ENCODE results near the gene PRLR. TPM values are rescaled to one million over a fixed set of nuclear protein-coding genes. Genes with fewer than 3 reads are reported as not detected.

Gene PRLR
- total and polyA plus RNA-seq, 9 of the 15 experiments (the other 6 are each of a cell fraction or from before 2014, with no cell fraction given): 0.02 TPM; not detected in 8

GRCh38 chr5:35182486-35182885, 47.8 kb downstream of the PRLR start:
- no peaks in the 10 kb centered on the region for H3K9me3 ChIP-seq (replicated peaks; ENCODE audit: control insufficient read depth, insufficient read depth, low read depth, low read length)
- in situ Hi-C loops (cut with MboI): loop anchor here (25.0 kb wide), 1 partner anchor 695 kb away; no protein-coding TSS in a partner anchor
- no peak overlapping the region for H3K4me2 ChIP-seq (ENCODE audit: insufficient read depth, low read length)
- POLR2A ChIA-PET: interaction anchor here (0.8 kb wide), 1 partner anchor 663 kb away, joined by 3 read pairs; no protein-coding TSS in a partner anchor
- H3K79me2 ChIP-seq (ENCODE audit: control insufficient read depth, insufficient read depth, low read length): no peaks in the 10 kb centered on the region
- H3K9ac ChIP-seq (ENCODE audit: insufficient read depth in 1 of 2, low read depth in 2 of 2, low read length in 2 of 2): no peak overlapping the region
- no TSS peak for BruUV-seq (replicated peaks)
- CTCF ChIA-PET (ENCODE audit: low intra/inter-chr PET ratio): no interaction called here
- no peaks in the 10 kb centered on the region for H3K36me3 ChIP-seq (ENCODE audit: control insufficient read depth, insufficient read depth, low read length)
- no peak overlapping the region for H3K4me3 ChIP-seq
- no peak overlapping the region for H2AFZ ChIP-seq (ENCODE audit: low read depth, low read length)
- intact Hi-C loops (cut with micrococcal nuclease): no loop called here
- H3K27me3 ChIP-seq (ENCODE audit: control insufficient read depth in 2 of 2, insufficient read depth in 2 of 2, low read length in 2 of 2): no peaks in the 10 kb centered on the region; a peak in 1 of 5 replicates
- no peak for TF ChIP-seq FOSL1 (tag; conservative IDR thresholded peaks at IDR 0.05)
- no peak for TF ChIP-seq ZNF143 (CRISPR knock-in tag; IDR thresholded peaks at IDR 0.05)
- TF ChIP-seq ID3 (CRISPR knock-in tag; IDR thresholded peaks at IDR 0.05): no peak
- no peak for TF ChIP-seq ID3 (tag; IDR thresholded peaks at IDR 0.05)
- TF ChIP-seq ZNF384 (IDR thresholded peaks at IDR 0.05; ENCODE audit: low read depth, low read length): no peak
- no peak for TF ChIP-seq FOXJ3 (CRISPR knock-in tag; IDR thresholded peaks at IDR 0.05)
- no peak for TF ChIP-seq SMAD1 (IDR thresholded peaks at IDR 0.05; ENCODE audit: low read depth, low read length, partially characterized antibody)
- no peak for TF ChIP-seq ZNF184 (CRISPR knock-in tag; IDR thresholded peaks at IDR 0.05)
- TF ChIP-seq TEAD2 (tag; IDR thresholded peaks at IDR 0.05): no peak
- TF ChIP-seq POLR2A (conservative IDR thresholded peaks at IDR 0.05): no peak
- TF ChIP-seq WHSC1 (IDR thresholded peaks at IDR 0.05; ENCODE audit: low read length): no peak
- no peak for TF ChIP-seq ETV6 (IDR thresholded peaks at IDR 0.05; ENCODE audit: borderline replicate concordance in 1 of 2, low read depth in 2 of 2, low read length in 1 of 2)
- no peak for TF ChIP-seq ETV6 (CRISPR knock-in tag; IDR thresholded peaks at IDR 0.05; ENCODE audit: borderline replicate concordance)
- no peak for TF ChIP-seq RBM14 (IDR thresholded peaks at IDR 0.05; ENCODE audit: borderline replicate concordance, insufficient read depth, low read depth, low read length)
- no peak for TF ChIP-seq TAF1 (IDR thresholded peaks at IDR 0.05; ENCODE audit: control insufficient read depth, extremely low read depth, insufficient read depth, low read length, severe bottlenecking)
- no peak for TF ChIP-seq KLF13 (tag; IDR thresholded peaks at IDR 0.05; ENCODE audit: borderline replicate concordance, low read depth)
- no peak for TF ChIP-seq DPF2 (IDR thresholded peaks at IDR 0.05)
- H3K27ac ChIP-seq (ENCODE audit: extremely low read depth, low read depth, low read length): no peak overlapping the region
- 0% methylated on average over 1 of the region's 1 CpG for WGBS (ENCODE audit: insufficient coverage, low coverage, missing lambda C conversion rate)
- no peak for FAIRE-seq
- no peak for DNase-seq (ENCODE audit: extremely low read depth in 1 of 4, low spot score in 3 of 4)
- H4K20me1 ChIP-seq (replicated peaks; ENCODE audit: control insufficient read depth, insufficient read depth, low read length): no peaks in the 10 kb centered on the region; the same call in 1 of the 2 replicates
- no peaks in the 10 kb centered on the region for H3K9me1 ChIP-seq (ENCODE audit: control insufficient read depth, insufficient read depth, low read length)
- ATAC-seq: no peak
- H3K4me1 ChIP-seq (replicated peaks in 1 of 2; ENCODE audit: control insufficient read depth in 2 of 2, insufficient read depth in 2 of 2, low read length in 2 of 2): no peaks in the 10 kb centered on the region

Measured in K562 (cell line).